Endodermal cell (in vitro differentiated cells): ENCODE measurements around the gene CABP7. TPM values are rescaled to one million over a fixed set of nuclear protein-coding genes. Genes with fewer than 3 reads are reported as not detected.

Experiments
- DNase-seq: peaks from one replicate; pipeline ENCODE4 v3.0.0-alpha.2; 2017
- H3K27ac ChIP-seq: 2 replicates; pipeline ENCODE4 v1.5.1; 2013; ENCODE audit warnings: mild to moderate bottlenecking, low read depth, low read length, moderate library complexity
- H3K27me3 ChIP-seq: 2 replicates; pipeline ENCODE4 v1.6.1; 2013; ENCODE audit warnings: mild to moderate bottlenecking, low read length, moderate library complexity; ENCODE audit not compliant: insufficient read depth, control insufficient read depth, poor library complexity, severe bottlenecking
- H3K36me3 ChIP-seq: 2 replicates; pipeline ENCODE4 v1.7.0; 2013; ENCODE audit warnings: mild to moderate bottlenecking, low read length, moderate library complexity; ENCODE audit not compliant: control insufficient read depth, insufficient read depth
- H3K4me1 ChIP-seq: one replicate; pipeline ENCODE4 v1.7.0; 2013; ENCODE audit warnings: low read length; ENCODE audit not compliant: control insufficient read depth, insufficient read depth
- H3K4me3 ChIP-seq: 2 replicates; pipeline ENCODE4 v1.5.1; 2013; ENCODE audit warnings: mild to moderate bottlenecking, low read length, moderate library complexity
- H3K9ac ChIP-seq: 2 replicates; pipeline ENCODE4 v1.6.1; 2013; ENCODE audit warnings: mild to moderate bottlenecking, low read length, moderate library complexity; ENCODE audit not compliant: poor library complexity, severe bottlenecking; ENCODE audit errors: extremely low read depth
- H3K9me3 ChIP-seq: 2 replicates; pipeline ENCODE4 v1.6.1; 2013; ENCODE audit warnings: mild to moderate bottlenecking, low read length, moderate library complexity; ENCODE audit not compliant: control insufficient read depth
- H3K27ac Mint-ChIP-seq: 2 replicates; pipeline ENCODE4 v1.8.0; 2020; ENCODE audit warnings: mixed read lengths
- H3K27me3 Mint-ChIP-seq: 2 replicates; pipeline ENCODE4 v1.8.0; 2021; ENCODE audit warnings: mild to moderate bottlenecking, mixed read lengths; ENCODE audit not compliant: insufficient read depth
- H3K36me3 Mint-ChIP-seq: 2 replicates; pipeline ENCODE4 v1.8.0; 2020; ENCODE audit warnings: low read depth, mixed read lengths
- H3K4me1 Mint-ChIP-seq: 2 replicates; pipeline ENCODE4 v1.8.0; 2020; ENCODE audit warnings: mixed read lengths
- H3K4me3 Mint-ChIP-seq: 2 replicates; pipeline ENCODE4 v1.8.0; 2020; ENCODE audit warnings: mild to moderate bottlenecking, moderate library complexity, mixed read lengths
- H3K9me3 Mint-ChIP-seq: 2 replicates; pipeline ENCODE4 v1.8.0; 2020; ENCODE audit warnings: mild to moderate bottlenecking, mixed read lengths
- WGBS, 2 experiments: methylation state at CpG; one replicate each; pipeline versions ENCODE4 v1.1.5 to v1.1.7; 2013; ENCODE audit warnings: missing lambda C conversion rate in 2 of 2, mixed read lengths in 1 of 2; ENCODE audit not compliant: insufficient coverage in 1 of 2, insufficient read length in 1 of 2; 5-methylcytosine and 5-hydroxymethylcytosine counted together
- total RNA-seq, 2 donors: library from RNA; stranded (reverse); fragmentation: NEBNext Ultra II Directional in 1 of 2; extraction: Animal tissue kit (Norgen Biotek cat#: 25700) in 1 of 2; gene quantifications; 2 replicates in 1 of 2; 3 replicates in 1 of 2; pipeline ENCODE4 v1.2.1, GENCODE V29; 2021
- TF ChIP-seq, protein P1 (sequence below): fragments of 200-600 bp; sonication (generic); conservative IDR thresholded peaks from 2 replicates; pipeline ENCODE4 v1.5.0; 2021; ENCODE audit warnings: antibody characterized with exemption, mild to moderate bottlenecking

The CABP7 gene
- total RNA-seq, 2 donors from 2014 or later: 0.26 TPM; not detected in 1

GRCh38 chr22:29720811-29721323 is 1.1 kb downstream of the CABP7 start:
- no peak for DNase-seq
- 8 to 13% methylated on average over 10 to 51 of the region's 53 CpGs for WGBS, 2 experiments
- no peak overlapping the region for H3K27ac Mint-ChIP-seq
- H3K27me3 Mint-ChIP-seq: peaks cover 80% of the 10 kb centered on the region
- Histone ChIP-seq H3K9me3 (no peaks in the 10 kb centered on the region), H3K4me1 (no peaks in the 10 kb centered on the region), H3K36me3 (no peaks in the 10 kb centered on the region), H3K4me3 (no peak overlapping the region), H3K9ac (no peak overlapping the region), H3K27me3 (peaks cover 79% of the 10 kb centered on the region), H3K27ac (no peak overlapping the region)
- H3K4me3 Mint-ChIP-seq: peak overlapping the region; percentile 21
- no peaks in the 10 kb centered on the region for H3K4me1 Mint-ChIP-seq
- H3K9me3 Mint-ChIP-seq: no peaks in the 10 kb centered on the region
- H3K36me3 Mint-ChIP-seq: no peaks in the 10 kb centered on the region
- TF ChIP-seq, protein P1, sequence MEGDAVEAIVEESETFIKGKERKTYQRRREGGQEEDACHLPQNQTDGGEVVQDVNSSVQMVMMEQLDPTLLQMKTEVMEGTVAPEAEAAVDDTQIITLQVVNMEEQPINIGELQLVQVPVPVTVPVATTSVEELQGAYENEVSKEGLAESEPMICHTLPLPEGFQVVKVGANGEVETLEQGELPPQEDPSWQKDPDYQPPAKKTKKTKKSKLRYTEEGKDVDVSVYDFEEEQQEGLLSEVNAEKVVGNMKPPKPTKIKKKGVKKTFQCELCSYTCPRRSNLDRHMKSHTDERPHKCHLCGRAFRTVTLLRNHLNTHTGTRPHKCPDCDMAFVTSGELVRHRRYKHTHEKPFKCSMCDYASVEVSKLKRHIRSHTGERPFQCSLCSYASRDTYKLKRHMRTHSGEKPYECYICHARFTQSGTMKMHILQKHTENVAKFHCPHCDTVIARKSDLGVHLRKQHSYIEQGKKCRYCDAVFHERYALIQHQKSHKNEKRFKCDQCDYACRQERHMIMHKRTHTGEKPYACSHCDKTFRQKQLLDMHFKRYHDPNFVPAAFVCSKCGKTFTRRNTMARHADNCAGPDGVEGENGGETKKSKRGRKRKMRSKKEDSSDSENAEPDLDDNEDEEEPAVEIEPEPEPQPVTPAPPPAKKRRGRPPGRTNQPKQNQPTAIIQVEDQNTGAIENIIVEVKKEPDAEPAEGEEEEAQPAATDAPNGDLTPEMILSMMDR: no peak

GRCh38 chr22:29722151-29722550 is 2.3 kb downstream of the CABP7 start:
- H3K4me1 ChIP-seq: no peaks in the 10 kb centered on the region
- H3K27me3 ChIP-seq: peaks cover 75% of the 10 kb centered on the region
- 90 to 93% methylated on average over 5 to 7 of the region's 7 CpGs for WGBS, 2 experiments
- H3K4me3 ChIP-seq: no peak overlapping the region
- Mint-ChIP-seq H3K27me3 (peaks cover 75% of the 10 kb centered on the region), H3K9me3 (no peaks in the 10 kb centered on the region), H3K36me3 (no peaks in the 10 kb centered on the region), H3K27ac (no peak overlapping the region), H3K4me3 (no peak overlapping the region), H3K4me1 (peaks cover 8% of the 10 kb centered on the region)
- no peaks in the 10 kb centered on the region for H3K9me3 ChIP-seq
- no peak overlapping the region for H3K27ac ChIP-seq
- no peaks in the 10 kb centered on the region for H3K36me3 ChIP-seq
- no peak for DNase-seq
- TF ChIP-seq, protein P1: no peak
- no peak overlapping the region for H3K9ac ChIP-seq

GRCh38 chr22:29722587-29722986 is 2.8 kb downstream of the CABP7 start:
- H3K36me3 ChIP-seq: no peaks in the 10 kb centered on the region
- no peak overlapping the region for H3K9ac ChIP-seq
- no peaks in the 10 kb centered on the region for H3K4me1 ChIP-seq
- no peaks in the 10 kb centered on the region for H3K9me3 ChIP-seq
- H3K9me3 Mint-ChIP-seq: no peaks in the 10 kb centered on the region
- H3K4me1 Mint-ChIP-seq: peaks cover 8% of the 10 kb centered on the region
- no peak overlapping the region for H3K27ac ChIP-seq
- no peak overlapping the region for H3K4me3 Mint-ChIP-seq
- peaks cover 71% of the 10 kb centered on the region for H3K27me3 ChIP-seq
- peaks cover 70% of the 10 kb centered on the region for H3K27me3 Mint-ChIP-seq
- TF ChIP-seq, protein P1: no peak
- 84 to 100% methylated on average over 3 to 16 of the region's 16 CpGs for WGBS, 2 experiments
- no peak overlapping the region for H3K4me3 ChIP-seq
- H3K27ac Mint-ChIP-seq: no peak overlapping the region
- DNase-seq: peak; percentile 41
- no peaks in the 10 kb centered on the region for H3K36me3 Mint-ChIP-seq
